Effector CD8-positive, alpha-beta T cell (primary cell): Measurements from ENCODE around the gene B4GALNT4.
"Not testable (repeated sequence)": the region's sequence is repeated elsewhere in the genome, so short reads cannot be mapped to it uniquely, and the experiment has no call there.

ENCODE experiments used
- DNase-seq: peaks from one replicate; lab custom pipeline; 2025; lab: John Stamatoyannopoulos, UW

Gene B4GALNT4

DNA sequence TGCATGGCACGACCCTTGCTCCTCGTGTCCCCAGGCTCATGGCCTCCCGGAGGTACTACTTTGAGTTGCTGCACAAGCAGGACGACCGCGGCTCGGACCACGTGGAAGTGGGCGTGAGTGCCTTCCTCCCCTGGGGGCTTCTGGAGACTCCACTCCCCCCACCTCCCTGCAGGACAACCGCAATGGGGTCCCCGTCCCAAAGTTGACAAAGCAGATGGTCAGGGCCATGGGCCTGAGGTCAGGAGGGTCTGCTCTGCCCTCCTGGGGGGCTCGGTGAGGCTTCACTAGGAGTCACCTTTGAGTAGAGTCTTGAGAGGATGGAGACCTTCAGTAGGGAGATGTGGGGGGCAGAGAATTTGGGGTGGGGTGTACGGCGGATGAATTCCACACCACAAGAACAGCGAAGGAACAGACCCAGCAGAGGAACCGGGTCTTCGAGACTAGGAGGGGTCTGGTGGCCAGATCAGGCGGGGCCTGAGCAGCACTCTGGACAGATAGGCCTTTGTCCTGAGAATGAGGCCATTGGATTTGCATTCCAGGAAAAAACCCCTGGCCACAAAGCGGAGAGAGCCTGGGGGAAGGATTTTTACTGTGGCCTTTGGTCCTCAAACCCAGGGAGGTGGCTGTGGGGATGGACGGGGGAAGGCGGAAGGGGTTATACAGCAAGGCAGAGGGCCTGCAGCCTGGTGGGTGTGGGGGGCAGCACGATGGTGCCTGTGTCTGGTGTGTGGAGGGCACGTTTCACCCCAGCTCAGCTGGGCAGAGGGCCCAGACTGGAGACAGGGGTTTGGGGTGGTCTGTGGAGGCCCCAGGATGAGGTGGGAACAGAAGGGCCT lies 4.6 kb downstream of the B4GALNT4 start:
- DNase-seq: no peak

DNA sequence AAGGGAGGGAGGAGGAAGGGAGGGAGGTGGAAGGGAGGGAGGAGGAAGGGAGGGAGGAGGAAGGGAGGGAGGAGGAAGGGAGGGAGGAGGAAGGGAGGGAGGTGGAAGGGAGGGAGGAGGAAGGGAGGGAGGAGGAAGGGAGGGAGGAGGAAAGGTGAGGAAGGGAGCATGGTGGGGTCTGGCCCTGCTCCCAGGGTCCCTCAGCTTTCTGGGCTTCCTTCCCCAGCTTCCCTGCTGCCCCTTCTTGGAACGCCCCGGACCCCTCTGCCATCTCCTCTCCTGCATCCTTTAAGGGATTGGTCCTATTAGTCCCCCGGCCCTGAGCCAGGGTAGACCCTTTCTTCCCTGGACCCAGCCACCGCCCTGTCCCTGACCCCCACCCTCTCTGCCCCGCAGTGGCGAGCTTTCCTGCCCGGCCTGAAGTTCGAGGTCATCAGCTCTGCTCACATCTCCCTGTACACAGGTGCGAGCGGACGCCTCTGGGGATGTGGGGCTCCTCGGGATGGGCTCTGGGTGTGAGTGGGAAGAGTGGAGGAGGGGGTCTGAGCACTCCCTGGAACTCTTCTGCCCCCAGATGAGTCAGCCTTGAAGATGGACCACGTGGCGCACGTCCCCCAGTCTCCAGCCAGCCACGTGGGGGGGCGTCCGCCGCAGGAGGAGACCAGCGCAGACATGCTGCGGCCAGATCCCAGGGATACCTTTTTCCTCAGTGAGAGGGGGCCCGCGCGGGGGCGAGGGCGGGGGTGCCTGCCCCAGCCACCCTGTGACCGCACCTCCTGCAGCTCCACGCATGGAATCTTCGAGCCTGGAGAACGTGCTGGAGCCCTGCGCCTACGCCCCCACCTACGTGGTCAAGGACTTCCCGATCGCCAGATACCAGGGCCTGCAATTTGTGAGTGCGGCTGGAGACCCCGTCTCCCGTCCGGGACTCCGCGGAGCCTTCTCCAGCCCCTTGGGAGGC lies 6.0 kb downstream of the B4GALNT4 start:
- no peak for DNase-seq

GRCh38 chr11:376531-377173 lies 7.4 kb downstream of the B4GALNT4 start:
- no peak for DNase-seq

DNA sequence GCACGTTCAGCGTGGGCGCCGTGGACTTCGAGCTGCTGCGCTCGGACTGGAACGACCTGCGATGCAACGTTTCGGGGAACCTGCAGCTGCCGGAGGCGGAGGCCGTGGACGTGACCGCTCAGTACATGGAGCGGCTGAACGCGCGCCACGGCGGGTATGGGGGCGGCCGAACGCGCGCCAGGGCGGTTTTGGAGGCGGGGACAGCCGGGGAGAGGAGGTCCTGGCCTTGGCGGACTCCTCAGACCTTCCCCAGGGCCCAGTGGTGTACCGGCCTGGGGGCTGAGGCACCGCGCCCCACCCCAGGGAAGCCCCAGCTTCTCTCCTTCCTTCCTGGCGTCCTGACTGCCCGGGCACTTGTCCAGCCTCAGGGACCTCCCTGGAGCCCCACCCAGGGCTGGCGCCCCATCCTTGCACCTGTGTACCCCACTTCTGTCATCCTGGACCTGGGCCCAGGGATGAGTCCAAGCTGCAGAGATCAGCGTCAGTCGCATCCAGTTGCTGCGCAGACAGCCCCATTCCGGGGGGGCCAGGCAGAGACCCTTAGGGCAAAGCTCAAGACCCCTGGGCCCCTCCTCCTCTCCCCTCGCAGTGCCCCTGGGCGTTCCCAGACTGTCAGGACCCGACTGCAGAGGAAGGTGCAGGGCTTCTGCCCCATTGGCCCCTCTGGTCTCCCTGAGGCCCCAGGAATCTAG lies 8.0 kb downstream of the B4GALNT4 start:
- DNase-seq: no peak

DNA sequence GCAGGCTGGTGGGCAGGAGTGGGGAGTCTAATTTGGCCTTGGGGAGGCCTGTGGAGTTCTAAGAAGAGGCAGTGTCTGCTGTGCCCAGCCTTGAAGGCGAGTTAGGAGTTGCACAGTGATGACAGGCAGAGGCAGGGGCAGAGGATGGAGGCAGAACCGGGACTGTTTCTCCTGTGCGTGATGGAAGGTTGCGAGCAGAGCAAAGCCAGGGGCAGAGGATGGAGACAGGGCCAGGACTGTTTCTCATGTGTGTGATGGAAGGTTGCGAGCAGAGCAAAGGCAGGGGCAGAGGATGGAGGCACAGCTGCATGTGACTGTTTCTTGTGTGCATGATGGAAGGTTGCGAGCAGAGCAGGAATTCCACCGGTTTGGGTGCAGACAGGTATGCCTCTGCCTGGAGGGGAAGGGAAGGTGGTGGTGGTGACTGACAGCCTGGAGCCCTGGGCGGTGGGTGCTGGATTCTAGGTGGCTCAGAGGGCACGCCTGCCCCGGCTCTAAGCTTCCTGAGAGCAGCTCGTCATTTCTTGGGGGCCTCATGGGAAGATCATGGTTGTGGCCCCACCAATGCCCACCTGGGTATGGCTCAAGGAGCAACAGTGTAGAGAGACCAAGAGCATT lies 8.7 kb downstream of the B4GALNT4 start:
- no peak for DNase-seq

- DNase-seq: no peak
Observed at GRCh38 chr11:379205-380094, 10.2 kb downstream of the B4GALNT4 start.

DNA sequence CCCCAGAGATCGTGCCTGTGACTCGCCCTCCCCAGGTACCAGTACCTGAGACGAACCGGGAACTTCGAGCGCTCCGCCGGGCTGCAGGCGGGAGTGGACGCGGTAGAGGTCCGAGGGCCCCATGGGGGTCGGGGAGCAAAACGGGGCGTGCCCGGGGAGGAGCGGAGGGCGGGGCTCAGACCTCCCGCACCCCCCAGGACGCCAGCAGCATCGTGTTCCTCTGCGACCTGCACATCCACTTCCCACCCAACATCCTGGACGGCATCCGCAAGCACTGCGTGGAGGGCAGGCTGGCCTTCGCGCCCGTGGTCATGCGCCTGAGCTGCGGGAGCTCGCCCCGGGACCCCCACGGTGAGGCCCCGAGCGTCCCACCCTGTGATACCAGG lies 10.8 kb downstream of the B4GALNT4 start:
- no peak for DNase-seq

- no peak for DNase-seq
Observed at GRCh38 chr11:380491-380890, 11.2 kb downstream of the B4GALNT4 start.

- no peak for DNase-seq
Observed at GRCh38 chr11:380996-381395, 11.7 kb downstream of the B4GALNT4 start.

GRCh38 chr11:381501-382072 lies 12.3 kb downstream of the B4GALNT4 start:
- DNase-seq: no peak

DNA sequence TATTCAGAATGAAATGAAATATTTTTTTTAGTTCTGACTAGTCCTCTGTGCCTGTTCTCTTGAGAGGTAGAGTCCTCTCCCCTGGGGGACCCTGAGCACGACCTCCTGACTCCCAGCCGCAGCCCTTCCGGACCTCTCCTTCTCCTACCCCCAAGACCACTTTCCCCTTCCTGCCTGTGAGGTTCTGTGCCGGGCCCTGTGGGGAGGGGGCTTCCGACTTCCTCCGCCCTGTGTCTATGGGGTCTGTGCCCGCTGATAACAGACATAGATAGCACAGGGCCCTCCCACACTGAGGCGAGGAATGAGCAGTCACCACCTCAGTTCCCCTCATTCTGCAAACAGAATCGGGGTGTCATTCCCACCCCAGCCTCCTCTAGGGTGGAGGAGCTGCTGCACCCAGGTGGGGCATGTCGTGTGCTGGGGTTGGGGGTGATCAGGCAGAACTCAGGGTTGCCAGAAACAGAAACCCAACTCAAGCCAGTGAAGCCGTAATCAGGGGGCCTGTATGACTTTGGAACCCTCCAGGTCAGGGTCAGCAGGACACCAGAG lies 12.9 kb downstream of the B4GALNT4 start:
- no peak for DNase-seq

- DNase-seq: no peak
Observed at GRCh38 chr11:383431-383830, 14.1 kb downstream of the B4GALNT4 start.

- DNase-seq: no peak
Observed at GRCh38 chr11:384511-384910, 15.2 kb downstream of the B4GALNT4 start.

GRCh38 chr11:385594-386351 lies 16.5 kb downstream of the B4GALNT4 start:
- DNase-seq: no peak

DNA sequence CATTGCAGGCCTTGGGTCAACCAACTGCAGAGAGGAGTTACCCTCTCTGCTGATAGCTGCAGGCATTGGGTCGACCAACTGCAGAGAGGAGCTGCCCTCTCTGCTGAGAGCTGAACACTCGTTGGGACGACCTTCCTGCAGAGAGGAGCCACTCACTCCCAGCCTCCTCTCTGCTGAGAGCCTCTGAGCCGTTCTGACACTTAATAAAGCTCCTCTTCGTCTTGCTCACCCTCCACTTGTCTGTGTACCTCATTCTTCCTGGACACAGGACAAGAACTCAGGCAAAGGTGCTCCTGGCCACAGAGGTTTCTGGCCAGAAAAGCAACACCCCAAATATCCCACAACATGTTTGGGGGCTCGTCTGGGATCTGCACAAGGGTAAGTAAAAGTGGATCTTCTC lies 17.2 kb downstream of the B4GALNT4 start:
- no peak for DNase-seq

GRCh38 chr11:387193-387793 lies 18.0 kb downstream of the B4GALNT4 start:
- DNase-seq: no peak

DNA sequence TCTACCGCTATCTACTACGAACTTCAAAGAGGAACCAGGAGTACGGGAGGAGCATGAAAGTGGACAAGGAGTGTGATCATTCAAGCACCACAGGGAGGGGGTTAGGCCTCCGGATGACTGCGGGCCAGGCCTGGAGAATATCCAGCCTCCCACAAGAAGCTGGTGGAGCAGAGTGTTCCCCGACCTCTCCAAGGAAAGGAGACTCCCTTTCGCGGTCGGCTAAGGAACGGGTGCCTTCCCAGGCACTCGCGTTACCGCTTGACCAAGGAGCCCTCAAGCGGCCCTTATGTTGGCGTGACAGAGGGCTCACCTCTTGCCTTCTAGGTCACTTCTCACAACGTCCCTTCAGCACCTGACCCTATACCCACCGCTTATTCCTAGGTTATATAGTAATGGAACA lies 20.1 kb downstream of the B4GALNT4 start:
- not testable (repeated sequence) for DNase-seq

DNA sequence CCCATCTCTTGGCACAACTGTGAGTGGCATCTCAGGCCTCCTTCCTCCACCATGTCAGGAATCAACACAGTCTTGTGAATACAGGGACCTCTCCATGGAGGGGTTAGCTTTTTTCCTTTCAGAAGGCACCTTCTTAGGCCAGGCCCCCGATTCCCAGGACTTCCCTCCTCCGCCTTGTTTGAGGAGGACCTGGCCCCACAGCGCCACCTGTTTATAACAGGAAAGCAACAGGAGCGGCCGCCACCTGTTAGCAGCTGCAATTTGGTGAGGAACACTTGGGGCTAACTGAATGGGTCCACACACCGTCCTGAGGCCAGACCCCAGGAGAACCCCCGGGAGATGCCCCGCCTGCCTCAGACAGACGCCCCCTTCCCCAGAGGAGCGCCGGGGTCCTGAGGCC lies 20.9 kb downstream of the B4GALNT4 start:
- DNase-seq: no peak
